Breast epithelium (tissue), 3 donors: ENCODE data around the gene CLIC2.

Experiments used
- POLR2A ChIP-seq: fragments of 450-650 bp; IDR thresholded peaks from one replicate; pipeline ENCODE4 v1.6.1; 2016; ENCODE audit warnings: antibody characterized with exemption, mild to moderate bottlenecking, moderate library complexity
- TF ChIP-seq, protein P1 (sequence below), 3 donors: fragments of 450-650 bp; IDR thresholded peaks; one replicate each; pipeline ENCODE4 v1.5.1; 2016 to 2017; ENCODE audit warnings: antibody characterized with exemption in 3 of 3, mild to moderate bottlenecking in 3 of 3, moderate library complexity in 3 of 3

DNA sequence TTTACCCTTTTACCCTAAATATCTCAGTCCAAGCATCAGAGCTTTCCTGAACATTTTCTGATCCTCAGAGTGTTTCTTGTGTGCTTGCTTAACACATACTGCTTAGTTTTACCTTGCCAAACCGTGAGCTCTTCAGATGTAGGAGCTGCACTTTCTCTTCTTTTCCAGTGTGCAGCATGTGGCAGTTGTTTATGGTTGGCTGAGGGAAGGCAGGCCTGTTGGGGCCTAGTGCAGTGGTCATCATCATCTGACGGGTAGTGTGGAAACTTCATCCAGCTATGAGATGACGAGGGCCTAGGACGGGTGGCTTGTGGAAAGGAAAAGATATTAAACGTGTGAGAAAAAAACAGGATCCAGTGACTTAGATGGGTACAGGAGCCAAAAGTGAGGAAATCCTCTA lies 96.7 kb downstream of the CLIC2 start:
- TF ChIP-seq, protein P1, sequence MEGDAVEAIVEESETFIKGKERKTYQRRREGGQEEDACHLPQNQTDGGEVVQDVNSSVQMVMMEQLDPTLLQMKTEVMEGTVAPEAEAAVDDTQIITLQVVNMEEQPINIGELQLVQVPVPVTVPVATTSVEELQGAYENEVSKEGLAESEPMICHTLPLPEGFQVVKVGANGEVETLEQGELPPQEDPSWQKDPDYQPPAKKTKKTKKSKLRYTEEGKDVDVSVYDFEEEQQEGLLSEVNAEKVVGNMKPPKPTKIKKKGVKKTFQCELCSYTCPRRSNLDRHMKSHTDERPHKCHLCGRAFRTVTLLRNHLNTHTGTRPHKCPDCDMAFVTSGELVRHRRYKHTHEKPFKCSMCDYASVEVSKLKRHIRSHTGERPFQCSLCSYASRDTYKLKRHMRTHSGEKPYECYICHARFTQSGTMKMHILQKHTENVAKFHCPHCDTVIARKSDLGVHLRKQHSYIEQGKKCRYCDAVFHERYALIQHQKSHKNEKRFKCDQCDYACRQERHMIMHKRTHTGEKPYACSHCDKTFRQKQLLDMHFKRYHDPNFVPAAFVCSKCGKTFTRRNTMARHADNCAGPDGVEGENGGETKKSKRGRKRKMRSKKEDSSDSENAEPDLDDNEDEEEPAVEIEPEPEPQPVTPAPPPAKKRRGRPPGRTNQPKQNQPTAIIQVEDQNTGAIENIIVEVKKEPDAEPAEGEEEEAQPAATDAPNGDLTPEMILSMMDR (IDR thresholded peaks at IDR 0.05) = no peak
- TF ChIP-seq POLR2A = no peak
